NCI-H146 treated with DMSO at 0.1 percent for 48 hours (cell line): ENCODE measurements around the gene P2RY8.

ENCODE experiments used
- DNase-seq: peaks from one replicate; lab custom pipeline; 2025; ENCODE audit not compliant: unreplicated experiment; lab: John Stamatoyannopoulos, UW

P2RY8 gene

DNA sequence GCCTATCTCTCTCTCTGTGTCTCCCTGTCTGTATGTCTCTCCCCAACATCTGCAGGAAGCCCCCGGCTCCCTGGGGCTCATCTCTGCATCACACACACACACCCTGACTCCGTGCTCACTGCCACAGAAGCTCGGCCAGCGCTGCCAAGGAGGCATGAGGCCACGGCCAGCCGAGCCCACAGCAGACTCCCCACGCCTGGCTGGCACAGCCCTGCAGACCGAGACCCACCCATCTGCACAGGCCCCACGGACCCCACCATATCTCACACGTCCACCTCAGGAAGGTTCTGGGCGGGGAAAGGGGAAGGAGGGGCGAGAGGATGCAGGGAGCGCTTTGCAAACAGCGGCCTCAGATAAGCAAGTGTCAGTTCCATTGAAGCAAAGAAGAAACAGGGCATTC, 116.6 kb downstream of the P2RY8 start:
- DNase-seq = no peak

DNA sequence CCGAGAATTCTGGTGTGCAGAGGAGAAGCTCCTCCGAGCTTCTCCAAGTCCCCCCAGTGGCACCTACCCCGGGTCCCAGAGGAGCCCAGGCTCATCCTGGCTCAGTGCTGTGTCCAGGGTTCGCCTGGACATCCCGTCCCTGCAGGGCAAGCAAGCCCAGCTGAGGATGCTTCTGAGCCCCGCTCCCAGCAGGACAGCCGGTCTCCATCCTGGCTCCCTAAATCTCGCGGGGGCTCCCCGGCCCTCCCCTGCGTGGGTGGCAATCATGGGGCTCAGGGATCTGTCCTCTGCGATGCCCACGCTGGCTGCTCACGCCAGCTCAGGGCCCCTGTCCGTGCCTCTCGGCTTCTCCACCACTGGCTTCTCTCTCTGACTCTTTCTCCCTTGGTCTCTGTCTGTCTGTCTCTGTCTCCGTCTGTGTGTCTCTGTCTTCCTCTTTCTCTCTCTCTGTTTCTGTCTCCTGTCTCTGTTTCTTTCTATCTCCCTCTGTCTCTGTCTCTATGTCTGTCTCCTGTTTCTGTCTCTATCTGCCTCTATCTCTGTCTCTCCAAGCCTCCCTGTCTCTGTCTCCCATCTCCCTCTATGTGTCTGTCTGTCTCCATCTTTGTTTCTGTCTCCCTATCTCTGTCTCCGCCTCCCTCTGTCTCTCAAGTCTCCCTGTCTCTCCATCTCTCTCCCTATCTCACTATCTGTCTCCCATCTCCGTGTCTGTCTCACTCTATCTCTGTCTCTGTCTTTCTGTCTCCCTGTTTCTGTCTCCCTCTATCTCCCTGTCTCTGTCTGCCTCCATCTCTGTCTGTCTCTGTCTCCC, 117.2 kb downstream of the P2RY8 start:
- no peak for DNase-seq

DNA sequence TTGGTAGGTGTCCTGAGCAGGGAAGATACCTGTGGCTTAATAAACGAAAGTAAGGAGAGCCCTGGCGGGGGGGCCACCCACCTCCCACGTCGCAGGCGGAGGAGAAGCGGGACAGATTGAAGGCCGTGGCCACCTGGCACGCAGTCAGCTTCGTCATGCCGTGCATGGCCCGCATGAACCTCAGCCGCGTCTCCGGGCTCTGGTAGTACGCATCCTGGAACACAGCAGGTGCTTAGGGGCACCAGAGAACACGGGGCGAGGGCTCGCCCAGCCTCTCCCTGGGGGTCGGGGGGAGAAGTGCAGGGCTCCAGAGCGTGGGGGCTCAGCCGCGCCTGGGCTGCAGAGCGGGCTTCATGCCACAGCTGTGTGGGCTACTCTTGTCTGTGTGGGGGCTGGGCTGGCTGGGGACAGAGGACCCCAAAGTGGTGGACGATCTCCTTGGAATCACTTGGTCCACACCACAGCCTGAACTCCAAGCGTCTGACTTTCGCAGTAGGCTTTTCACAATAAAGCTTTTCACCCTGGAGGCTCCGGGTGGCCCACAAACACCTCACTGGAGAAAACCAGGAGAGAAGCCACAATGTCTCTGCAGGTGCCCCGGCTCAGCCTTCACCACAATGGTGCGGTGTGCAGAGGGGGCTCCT, 118.0 kb downstream of the P2RY8 start:
- DNase-seq = no peak

DNA sequence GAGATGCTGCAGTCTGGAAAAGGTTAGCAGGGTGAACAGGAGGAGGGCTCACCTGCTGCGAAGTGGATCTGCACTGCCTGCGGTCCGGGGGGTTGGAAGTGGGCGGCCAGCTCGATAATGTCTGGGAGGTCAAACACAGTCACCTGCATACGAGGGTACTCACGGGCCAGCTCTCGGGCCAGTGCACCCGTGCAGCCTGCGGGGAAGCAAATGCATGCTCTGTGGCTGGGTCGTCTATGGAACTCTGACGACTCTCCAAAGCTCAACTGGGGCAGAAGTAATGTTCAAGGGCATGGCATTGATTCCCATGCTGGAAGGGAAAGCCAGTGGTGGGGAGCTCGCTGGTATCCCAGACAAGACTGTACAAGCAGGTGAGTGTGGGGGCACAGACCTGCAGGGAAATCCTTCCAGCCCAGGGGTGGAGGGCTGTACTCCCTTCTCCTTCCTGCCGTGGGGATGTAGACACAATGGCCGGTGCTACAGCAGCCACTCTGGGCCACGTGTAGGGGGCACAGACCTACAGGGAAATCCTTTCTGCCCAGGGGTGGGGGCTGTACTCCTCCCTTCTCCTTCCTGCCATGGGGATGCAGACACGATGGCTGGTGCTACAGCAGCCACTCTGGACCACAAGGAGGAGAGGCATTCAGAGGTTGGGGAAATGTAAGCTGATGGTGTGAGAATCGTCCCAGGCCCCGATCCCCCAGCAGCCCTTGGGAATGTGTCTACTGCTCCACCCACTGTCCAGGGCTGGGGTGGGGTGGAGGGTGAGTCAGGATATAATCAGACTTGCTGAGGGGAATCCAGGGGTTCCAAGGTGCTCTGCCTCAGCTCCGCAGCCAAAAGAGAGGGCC, 118.8 kb downstream of the P2RY8 start:
- DNase-seq = no peak

DNA sequence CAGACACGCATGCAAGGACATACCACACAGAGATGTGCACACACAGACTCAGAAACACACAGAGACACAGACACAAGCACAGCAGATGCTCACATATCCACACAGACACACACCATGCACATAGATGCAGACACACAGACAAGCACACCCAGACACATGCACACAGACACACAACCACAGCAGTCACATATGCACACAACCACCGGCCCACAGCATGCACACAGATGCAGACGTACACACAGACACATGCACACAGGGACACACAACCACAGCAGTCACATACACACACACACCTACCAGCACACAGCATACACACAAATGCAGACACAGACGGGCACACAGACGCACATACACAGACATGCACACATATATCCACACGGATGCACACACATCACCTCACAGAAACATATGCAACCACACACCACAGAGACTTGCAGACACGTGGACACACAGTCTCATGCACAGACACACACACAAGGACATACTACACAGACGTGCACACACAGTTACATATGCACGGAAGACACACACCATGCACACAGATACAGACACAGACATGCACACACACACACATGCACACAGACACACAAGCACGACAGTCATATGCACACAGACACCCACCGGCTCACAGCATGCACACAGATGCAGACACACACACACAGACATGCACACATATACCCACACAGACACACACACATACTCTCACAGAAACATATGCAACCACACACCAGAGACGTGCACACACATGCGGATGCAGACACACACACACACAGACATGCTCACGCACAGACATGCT, 119.8 kb downstream of the P2RY8 start:
- DNase-seq = no peak

DNA sequence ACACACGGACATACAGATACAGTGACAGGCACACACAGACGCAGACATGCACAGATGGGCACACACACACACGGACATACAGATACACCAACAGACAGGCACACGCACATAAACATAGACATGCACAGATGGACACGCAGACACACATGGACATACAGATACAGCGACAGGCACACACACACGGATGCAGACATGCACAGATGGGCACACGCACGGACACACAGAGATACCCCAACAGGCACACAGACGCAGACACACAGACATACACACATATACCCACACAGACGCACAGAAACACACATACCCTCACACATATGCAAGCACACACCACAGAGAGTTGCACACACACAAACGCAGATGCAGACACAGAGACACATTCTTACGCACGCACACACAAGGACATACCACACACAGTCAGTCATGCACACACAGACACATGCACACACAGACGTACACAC, 120.6 kb downstream of the P2RY8 start:
- no peak for DNase-seq
